Memory B cell (primary cell): ENCODE measurements around the gene PLXNB2.

Experiments
- ATAC-seq: fragments of 150-1000 bp; cut with Tn5 transposase; 2 replicates; pipeline ENCODE4 v1.10.0; 2021; ENCODE audit warnings: low read depth, mild to moderate bottlenecking, moderate library complexity
- DNase-seq, 2 donors: peaks; one replicate each; pipeline ENCODE4 v3.0.0; 2022; ENCODE audit warnings: low spot score in 2 of 2
- H3K27ac Mint-ChIP-seq: one replicate; pipeline ENCODE4 v1.8.0; 2022; ENCODE audit warnings: mild to moderate bottlenecking, moderate library complexity, mixed read lengths
- H3K27me3 Mint-ChIP-seq: one replicate; pipeline ENCODE4 v1.8.0; 2022; ENCODE audit warnings: mixed read lengths
- H3K36me3 Mint-ChIP-seq: one replicate; pipeline ENCODE4 v1.8.0; 2022; ENCODE audit warnings: mild to moderate bottlenecking, mixed read lengths
- H3K4me1 Mint-ChIP-seq: one replicate; pipeline ENCODE4 v1.8.0; 2022; ENCODE audit warnings: mixed read lengths
- H3K4me3 Mint-ChIP-seq: one replicate; pipeline ENCODE4 v1.8.0; 2022; ENCODE audit warnings: mild to moderate bottlenecking, moderate library complexity, mixed read lengths
- H3K9me3 Mint-ChIP-seq: one replicate; pipeline ENCODE4 v1.8.0; 2022; ENCODE audit warnings: mixed read lengths

The PLXNB2 gene

DNA sequence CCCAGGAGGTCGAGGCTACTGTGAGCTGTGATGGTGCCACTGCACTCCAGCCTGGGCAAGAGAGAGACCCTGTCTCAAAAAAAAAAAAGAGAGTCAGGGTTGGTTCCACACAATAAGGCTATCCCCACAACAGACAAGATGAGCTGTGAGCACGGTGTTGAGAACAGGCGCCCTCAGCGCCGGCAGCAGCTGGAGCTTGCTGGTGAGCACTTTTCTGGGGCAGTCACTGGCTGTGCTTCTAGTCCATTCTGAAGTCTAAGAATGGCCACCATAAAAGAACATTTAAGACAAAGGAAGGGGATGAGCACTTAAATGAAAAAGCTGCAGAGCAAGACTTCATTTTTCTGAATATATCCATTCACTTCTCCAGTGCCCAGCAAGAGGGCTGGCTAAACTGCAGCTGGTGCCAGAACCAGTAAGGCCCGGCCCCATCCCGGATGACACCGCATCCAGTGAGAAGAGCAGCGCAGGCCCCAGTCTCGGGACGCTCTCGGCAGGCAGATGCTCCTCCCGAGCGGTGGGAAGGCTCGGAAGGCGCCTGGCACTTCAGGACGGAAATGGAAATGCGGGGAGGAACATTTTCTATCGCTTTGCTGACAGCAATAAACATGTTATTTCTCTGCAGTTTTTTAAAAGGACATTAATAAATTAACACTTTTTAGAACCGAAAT is 74.8 kb downstream of the PLXNB2 start:
- DNase-seq (no peak), ATAC-seq (no peak)
- peaks cover 26% of the 10 kb centered on the region for H3K4me1 Mint-ChIP-seq
- H3K4me3 Mint-ChIP-seq = no peak overlapping the region
- peaks cover 31% of the 10 kb centered on the region for H3K36me3 Mint-ChIP-seq
- no peak overlapping the region for H3K27ac Mint-ChIP-seq
- no peaks in the 10 kb centered on the region for H3K9me3 Mint-ChIP-seq
- H3K27me3 Mint-ChIP-seq = no peaks in the 10 kb centered on the region

DNA sequence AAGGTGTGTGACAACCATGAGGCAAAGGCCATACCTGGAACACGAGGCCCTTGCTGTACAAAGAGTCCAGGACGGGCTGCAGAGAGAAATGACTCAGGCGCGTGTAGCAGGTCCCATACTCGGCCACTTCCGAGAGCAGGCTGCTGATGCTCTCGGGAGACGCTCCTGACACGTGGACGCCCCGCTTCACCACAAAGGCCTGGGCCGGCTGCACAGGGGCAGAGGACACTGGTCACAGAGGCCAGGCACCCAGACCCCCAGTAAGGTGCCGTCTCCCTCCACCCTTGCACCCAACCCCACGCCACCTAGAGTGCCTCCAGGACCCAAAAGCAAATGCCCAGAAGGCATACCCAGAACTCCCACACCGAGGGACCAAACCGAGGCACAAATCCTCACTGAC is 78.1 kb downstream of the PLXNB2 start:
- no peaks in the 10 kb centered on the region for H3K27me3 Mint-ChIP-seq
- H3K27ac Mint-ChIP-seq = no peak overlapping the region
- peaks cover 12% of the 10 kb centered on the region for H3K4me1 Mint-ChIP-seq
- no peak for DNase-seq
- H3K4me3 Mint-ChIP-seq = no peak overlapping the region
- peaks cover 25% of the 10 kb centered on the region for H3K36me3 Mint-ChIP-seq
- H3K9me3 Mint-ChIP-seq = no peaks in the 10 kb centered on the region
- ATAC-seq = no peak

DNA sequence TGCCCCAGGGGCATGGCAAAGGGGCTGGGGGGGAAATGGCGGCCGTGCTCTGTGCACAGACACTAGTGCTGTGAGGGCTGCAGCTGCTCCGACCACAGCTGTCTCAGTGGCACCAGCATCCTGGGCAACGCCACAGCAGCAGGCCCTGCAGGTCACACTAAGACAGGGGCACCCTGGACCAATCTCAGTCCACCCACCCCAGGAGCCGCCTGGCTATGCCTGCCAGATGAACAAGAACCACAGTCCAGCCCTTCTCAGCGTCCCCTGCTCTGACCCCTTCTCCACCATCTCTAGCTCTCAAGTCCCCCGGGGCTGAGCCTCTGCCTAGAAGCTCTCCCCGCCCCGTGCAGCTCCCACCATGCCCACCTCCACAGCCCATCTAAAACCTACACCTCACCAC is 79.1 kb downstream of the PLXNB2 start:
- DNase-seq (no peak), ATAC-seq (no peak)
- H3K4me1 Mint-ChIP-seq = peaks cover 6% of the 10 kb centered on the region
- peaks cover 23% of the 10 kb centered on the region for H3K36me3 Mint-ChIP-seq
- H3K4me3 Mint-ChIP-seq = no peak overlapping the region
- H3K27me3 Mint-ChIP-seq = no peaks in the 10 kb centered on the region
- H3K9me3 Mint-ChIP-seq = no peaks in the 10 kb centered on the region
- peak overlapping the region; percentile 79 for H3K27ac Mint-ChIP-seq

DNA sequence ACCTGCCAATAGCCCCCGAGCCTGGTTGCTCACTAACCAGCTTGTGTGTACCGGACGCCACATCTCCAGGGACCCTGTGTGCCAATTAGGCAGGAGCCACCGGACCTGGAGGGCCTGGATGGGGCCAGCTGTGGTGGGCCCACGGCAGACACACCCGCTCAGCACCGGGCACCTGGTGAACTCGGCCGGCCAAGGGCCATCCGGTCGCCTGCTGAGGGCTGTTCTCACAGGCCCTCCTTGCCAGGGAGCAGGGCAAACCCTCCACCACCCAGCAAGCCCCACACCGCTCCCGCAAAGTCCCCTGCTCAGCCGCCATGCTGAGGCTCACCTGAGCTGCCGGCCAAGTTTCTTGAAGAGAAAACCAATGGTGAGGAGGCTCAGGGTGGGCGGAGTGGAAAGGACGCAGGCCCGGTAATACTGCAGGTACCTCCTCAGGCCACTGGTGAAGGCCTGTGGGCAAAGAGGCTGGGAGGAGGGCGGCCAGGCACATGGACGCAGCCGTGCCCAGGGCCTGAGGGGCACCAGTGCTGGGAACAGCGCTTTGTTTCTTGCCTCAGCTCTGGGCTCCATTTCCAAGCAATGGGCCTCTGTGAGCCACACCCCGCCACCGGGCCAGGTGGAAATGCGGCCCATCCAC is 79.7 kb downstream of the PLXNB2 start:
- Mint-ChIP-seq H3K9me3 (no peaks in the 10 kb centered on the region), H3K36me3 (peaks cover 25% of the 10 kb centered on the region), H3K27me3 (no peaks in the 10 kb centered on the region), H3K27ac (no peak overlapping the region), H3K4me3 (no peak overlapping the region), H3K4me1 (peaks cover 6% of the 10 kb centered on the region)
- ATAC-seq (no peak), DNase-seq (no peak)

DNA sequence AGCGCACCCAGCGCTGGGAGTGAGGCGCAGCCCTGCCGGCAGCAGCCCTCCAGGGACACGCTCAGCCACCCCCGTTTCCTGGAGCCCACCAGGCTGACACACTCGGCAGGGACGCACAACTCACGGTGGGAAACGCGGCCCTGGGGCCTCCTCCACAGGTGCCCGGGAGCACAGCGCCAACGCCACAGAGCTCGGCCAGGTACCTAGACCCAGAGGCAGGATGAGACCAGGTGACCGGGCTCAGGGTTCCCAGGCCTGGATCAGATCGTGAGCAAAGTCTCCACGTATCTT is 80.6 kb downstream of the PLXNB2 start:
- Mint-ChIP-seq H3K36me3 (peaks cover 23% of the 10 kb centered on the region), H3K27ac (no peak overlapping the region)
- no peak for ATAC-seq

DNA sequence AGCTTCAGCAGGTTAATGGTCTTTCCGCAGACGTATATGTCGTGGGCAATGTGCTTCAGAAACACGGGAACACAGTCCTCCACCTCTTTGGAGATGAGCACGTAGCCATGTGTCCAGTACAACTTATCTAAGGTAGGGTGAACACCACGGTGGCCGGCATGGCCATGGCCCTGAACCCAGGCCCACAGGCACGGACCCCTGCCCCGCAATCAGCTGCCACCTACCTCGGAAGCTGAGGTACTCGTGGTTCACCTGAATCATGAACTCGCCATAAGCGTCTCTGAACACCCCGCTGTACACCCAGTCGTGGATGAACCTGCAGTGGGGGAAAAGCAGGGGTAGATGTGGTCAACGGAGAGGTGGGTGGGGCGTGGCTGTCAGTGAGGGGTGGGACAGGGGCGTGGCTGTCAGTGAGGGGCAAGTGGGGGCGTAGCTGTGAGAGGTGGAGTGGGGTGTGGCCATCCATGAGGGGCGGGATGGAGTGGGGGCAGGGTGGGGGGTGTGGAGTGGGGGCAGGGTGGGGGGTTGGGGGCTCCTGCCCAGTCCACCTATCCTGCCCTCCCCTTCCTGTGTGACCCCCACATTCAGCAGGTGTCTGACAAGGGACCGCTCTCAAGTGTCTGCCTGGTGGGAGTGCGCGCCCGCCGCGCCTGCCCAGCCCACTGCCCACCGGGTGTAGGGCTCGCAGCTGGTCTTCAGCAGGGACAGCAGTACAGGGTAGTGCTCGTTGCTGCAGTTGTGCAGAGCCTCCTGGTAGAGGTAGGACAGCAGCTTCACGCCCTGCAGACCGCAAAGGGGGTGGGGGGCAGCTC is 81.2 kb downstream of the PLXNB2 start:
- Mint-ChIP-seq H3K27ac (no peak overlapping the region), H3K4me3 (no peak overlapping the region), H3K27me3 (no peaks in the 10 kb centered on the region), H3K36me3 (peaks cover 23% of the 10 kb centered on the region), H3K4me1 (peaks cover 6% of the 10 kb centered on the region), H3K9me3 (no peaks in the 10 kb centered on the region)
- ATAC-seq (no peak), DNase-seq (no peak)

More for the DNA sequence above, 80.6 kb downstream of the PLXNB2 start:
- Mint-ChIP-seq H3K4me3 (no peak overlapping the region), H3K9me3 (no peaks in the 10 kb centered on the region), H3K27me3 (no peaks in the 10 kb centered on the region), H3K4me1 (peaks cover 6% of the 10 kb centered on the region)
- no peak for DNase-seq

DNA sequence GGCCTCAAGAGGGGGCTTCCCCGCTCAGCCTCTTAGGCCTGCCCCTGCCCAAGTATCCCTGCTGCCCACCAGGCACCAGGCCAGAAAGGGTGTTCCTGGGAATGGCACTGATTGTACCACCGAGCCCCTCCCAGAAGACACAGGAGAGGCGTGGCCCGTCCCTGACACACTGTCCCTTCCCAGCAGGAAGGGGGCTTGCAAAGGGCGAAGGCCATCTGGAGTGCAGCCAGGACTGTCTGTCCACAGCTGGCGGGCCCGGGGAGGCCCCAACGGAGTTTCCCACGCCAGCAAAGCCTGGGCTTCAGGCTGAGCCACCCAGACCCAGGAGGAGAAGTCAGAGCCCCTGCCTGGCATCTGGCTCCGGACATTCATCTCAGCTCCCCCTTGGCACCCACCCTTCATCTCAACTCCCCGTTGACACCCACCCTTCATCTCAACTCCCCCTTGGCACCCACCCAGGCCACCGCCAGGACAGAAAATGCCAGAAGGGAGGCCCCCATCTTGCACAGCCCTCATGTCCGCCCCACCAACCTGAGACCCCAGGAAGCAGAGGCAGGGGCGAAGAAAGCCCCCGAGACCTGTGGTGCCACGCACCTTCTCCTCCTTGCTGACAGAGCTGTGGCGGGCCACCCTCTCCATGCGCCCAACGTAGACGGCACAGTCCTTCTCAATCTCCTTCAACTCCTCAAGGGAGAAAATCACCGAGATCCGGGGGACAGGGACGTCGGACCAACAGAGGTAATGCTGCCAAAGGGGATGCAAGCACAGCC is 82.1 kb downstream of the PLXNB2 start:
- H3K27me3 Mint-ChIP-seq = no peaks in the 10 kb centered on the region
- H3K4me1 Mint-ChIP-seq = peaks cover 6% of the 10 kb centered on the region
- no peak overlapping the region for H3K4me3 Mint-ChIP-seq
- no peak for ATAC-seq
- no peaks in the 10 kb centered on the region for H3K9me3 Mint-ChIP-seq
- DNase-seq = no peak
- H3K27ac Mint-ChIP-seq = no peak overlapping the region
- peaks cover 23% of the 10 kb centered on the region for H3K36me3 Mint-ChIP-seq
